H1 (cell line): ENCODE results near the gene C19orf85. TPM values are rescaled to one million over a fixed set of nuclear protein-coding genes. Genes with fewer than 3 reads are reported as not detected.

ENCODE experiments used
- CTCF ChIA-PET: fragments of 300-600 bp; sonication (Branson Sonifier 250); formaldehyde crosslinking; loops from one replicate; lab custom pipeline; 2021; ENCODE audit not compliant: partially characterized antibody; lab: Charles Lee
- POLR2A ChIA-PET: fragments of 300-600 bp; sonication (Branson Sonifier 250); formaldehyde crosslinking; loops from one replicate; lab custom pipeline; 2021; ENCODE audit warnings: inconsistent platforms; ENCODE audit not compliant: partially characterized antibody; lab: Charles Lee
- DNase-seq, 2 experiments: peaks; one replicate each; pipeline versions ENCODE4 v3.0.0 to v3.0.0-alpha.2; 2010 to 2022; ENCODE audit warnings: low spot score in 2 of 2, low read depth in 1 of 2, mixed read lengths in 1 of 2
- FAIRE-seq: peaks from 2 replicates; lab custom pipeline; 2011; peaks lifted over from hg19 to GRCh38; lab: Jason Lieb, UNC
- H2AFZ ChIP-seq: 2 replicates; pipeline ENCODE4 v1.8.1; 2012; ENCODE audit warnings: low read length, inconsistent platforms
- H2AK5ac ChIP-seq: 2 replicates; pipeline ENCODE4 v1.6.1; 2013; ENCODE audit warnings: low read depth, low read length
- H2BK120ac ChIP-seq: replicated peaks from 2 replicates; pipeline ENCODE3; 2013; ENCODE audit warnings: low read depth, low read length, inconsistent platforms
- H2BK12ac ChIP-seq: 2 replicates; pipeline ENCODE4 v1.6.1; 2013; ENCODE audit warnings: low read depth, low read length
- H2BK15ac ChIP-seq: 2 replicates; pipeline ENCODE4 v1.6.1; 2013; ENCODE audit warnings: low read length
- H2BK20ac ChIP-seq: 2 replicates; pipeline ENCODE4 v1.6.1; 2013; ENCODE audit warnings: low read length
- H2BK5ac ChIP-seq: 2 replicates; pipeline ENCODE4 v1.6.1; 2013; ENCODE audit warnings: low read depth, low read length
- H3K14ac ChIP-seq: 2 replicates; pipeline ENCODE4 v1.6.1; 2013; ENCODE audit warnings: inconsistent platforms; ENCODE audit not compliant: insufficient read length
- H3K18ac ChIP-seq: 2 replicates; pipeline ENCODE4 v1.6.1; 2013; ENCODE audit warnings: low read length; ENCODE audit errors: extremely low read depth
- H3K23ac ChIP-seq: 2 replicates; pipeline ENCODE4 v1.6.1; 2013; ENCODE audit warnings: inconsistent platforms; ENCODE audit not compliant: insufficient read length
- H3K23me2 ChIP-seq: 2 replicates; pipeline ENCODE4 v1.6.1; 2013; ENCODE audit warnings: low read depth, low read length
- H3K27ac ChIP-seq: 2 replicates; pipeline ENCODE4 v1.6.1; 2011; ENCODE audit warnings: low read depth, low read length, inconsistent platforms
- H3K27me3 ChIP-seq, 4 experiments: replicated peaks in 1 of 4; 1 replicate in 1 of 4; 2 replicates in 3 of 4; pipeline versions ENCODE4 v1.6.1 to v1.8.1; 2011 to 2013; ENCODE audit warnings: low read length in 3 of 4, mild to moderate bottlenecking in 3 of 4, inconsistent platforms in 2 of 4, mixed read lengths in 2 of 4, moderate library complexity in 1 of 4; ENCODE audit not compliant: control insufficient read depth in 3 of 4, insufficient read depth in 3 of 4; ENCODE audit errors: extremely low read depth in 1 of 4
- H3K36me3 ChIP-seq, 4 experiments: 2 replicates each; pipeline versions ENCODE4 v1.6.1 to v1.8.1; 2011 to 2013; ENCODE audit warnings: mild to moderate bottlenecking in 4 of 4, low read length in 3 of 4, moderate library complexity in 2 of 4, control low read depth in 1 of 4, inconsistent platforms in 1 of 4; ENCODE audit not compliant: insufficient read depth in 4 of 4, control insufficient read depth in 2 of 4
- H3K4ac ChIP-seq: replicated peaks from 2 replicates; pipeline ENCODE3; 2013; ENCODE audit warnings: low read length, low read depth, mixed read lengths, inconsistent platforms; ENCODE audit not compliant: insufficient read length
- H3K4me1 ChIP-seq, 4 experiments: replicated peaks in 1 of 4; 1 replicate in 1 of 4; 2 replicates in 3 of 4; pipeline versions ENCODE4 v1.6.1 to v1.8.1; 2011 to 2013; ENCODE audit warnings: low read length in 3 of 4, inconsistent platforms in 2 of 4, mixed read lengths in 1 of 4; ENCODE audit not compliant: insufficient read depth in 4 of 4, control insufficient read depth in 3 of 4
- H3K4me2 ChIP-seq, 2 experiments: 2 replicates each; pipeline versions ENCODE4 v1.6.1 to v1.8.1; 2011 to 2013; ENCODE audit warnings: low read depth in 2 of 2, low read length in 2 of 2, control low read depth in 1 of 2, inconsistent platforms in 1 of 2, mild to moderate bottlenecking in 1 of 2; ENCODE audit not compliant: insufficient read depth in 1 of 2
- H3K4me3 ChIP-seq, 4 experiments: fragments of 200-600, 300-600 bp in 1 of 4; sonication (generic), shearing (Covaris generic), sonication (Bioruptor Twin) in 1 of 4; 2 replicates each; pipeline versions ENCODE4 v1.5.1 to v1.8.1; 2011 to 2016; ENCODE audit warnings: low read length in 4 of 4, low read depth in 3 of 4, control low read depth in 2 of 4, inconsistent platforms in 2 of 4, mild to moderate bottlenecking in 2 of 4, mixed read lengths in 1 of 4, moderate library complexity in 1 of 4; ENCODE audit not compliant: insufficient read depth in 2 of 4; ENCODE audit errors: extremely low read depth in 1 of 4
- H3K56ac ChIP-seq: replicated peaks from 2 replicates; pipeline ENCODE3; 2013; ENCODE audit warnings: low read depth, mild to moderate bottlenecking, mixed read lengths, low read length, inconsistent platforms; ENCODE audit not compliant: insufficient read length
- H3K79me1 ChIP-seq: 2 replicates; pipeline ENCODE4 v1.6.1; 2013; ENCODE audit warnings: low read depth, low read length, control low read depth
- H3K79me2 ChIP-seq, 2 experiments: 2 replicates each; pipeline versions ENCODE4 v1.6.1 to v1.8.1; 2012 to 2013; ENCODE audit warnings: low read length in 2 of 2, mild to moderate bottlenecking in 2 of 2, inconsistent platforms in 1 of 2; ENCODE audit not compliant: insufficient read depth in 2 of 2, control insufficient read depth in 1 of 2
- H3K9ac ChIP-seq, 4 experiments: replicated peaks in 1 of 4; 1 replicate in 1 of 4; 2 replicates in 3 of 4; pipeline versions ENCODE4 v1.6.1 to v1.8.1; 2011 to 2013; ENCODE audit warnings: low read depth in 3 of 4, low read length in 3 of 4, control low read depth in 2 of 4, mild to moderate bottlenecking in 2 of 4, moderate library complexity in 2 of 4, inconsistent platforms in 1 of 4; ENCODE audit errors: extremely low read depth in 1 of 4
- H3K9me3 ChIP-seq, 2 experiments: 2 replicates each; pipeline versions ENCODE4 v1.6.1 to v1.8.1; 2012 to 2013; ENCODE audit warnings: mild to moderate bottlenecking in 2 of 2, moderate library complexity in 2 of 2, control low read depth in 1 of 2, inconsistent platforms in 1 of 2, low read depth in 1 of 2, low read length in 1 of 2, mixed read lengths in 1 of 2; ENCODE audit not compliant: insufficient read depth in 2 of 2
- H4K20me1 ChIP-seq, 2 experiments: replicated peaks in 1 of 2; 2 replicates each; pipeline versions ENCODE3 to v1.8.1; 2011 to 2013; ENCODE audit warnings: inconsistent platforms in 2 of 2, low read length in 2 of 2, mild to moderate bottlenecking in 1 of 2; ENCODE audit not compliant: insufficient read depth in 2 of 2, control insufficient read depth in 1 of 2
- H4K5ac ChIP-seq: 2 replicates; pipeline ENCODE4 v1.6.1; 2013; ENCODE audit warnings: low read length, low read depth, mixed read lengths, inconsistent platforms; ENCODE audit not compliant: insufficient read length
- H4K8ac ChIP-seq: 2 replicates; pipeline ENCODE4 v1.8.0; 2013; ENCODE audit warnings: mild to moderate bottlenecking, moderate library complexity, low read length, inconsistent platforms; ENCODE audit not compliant: insufficient read depth; ENCODE audit errors: extremely low read depth
- H4K91ac ChIP-seq: replicated peaks from 2 replicates; pipeline ENCODE3; 2013; ENCODE audit warnings: low read length, mixed read lengths, inconsistent platforms; ENCODE audit not compliant: insufficient read length
- SIN3A ChIP-seq, 2 experiments: IDR thresholded peaks in 1 of 2; conservative IDR thresholded peaks in 1 of 2; 2 replicates each; pipeline ENCODE4 v1.6.1; 2011 to 2012; ENCODE audit warnings: low read length in 2 of 2, improper control_type of control experiment in 1 of 2, low read depth in 1 of 2, mild to moderate bottlenecking in 1 of 2
- WGBS, 2 experiments: shearing (Covaris generic) in 1 of 2; methylation state at CpG; one replicate each; pipeline versions ENCODE4 v1.1.6 to v1.1.7; 2013 to 2015; ENCODE audit warnings: low lambda C conversion rate in 2 of 2, mixed read lengths in 2 of 2, inconsistent platforms in 1 of 2, low coverage in 1 of 2, missing lambda C conversion rate in 1 of 2; ENCODE audit not compliant: insufficient replicate concordance in 2 of 2, insufficient coverage in 1 of 2, insufficient read length in 1 of 2; ENCODE audit errors: extremely low coverage in 1 of 2, missing lambda C conversion rate in 1 of 2; 5-methylcytosine and 5-hydroxymethylcytosine counted together
- polyA plus RNA-seq, 7 experiments: library from polyadenylated mRNA; depleted of rRNA in 3 of 7; stranded (reverse) in 5 of 7; unstranded in 2 of 7; fragments of >200 nt in 5 of 7; fragments of 200-250 nt in 2 of 7; gene quantifications; 1 replicate in 5 of 7; 2 replicates in 1 of 7; 4 replicates in 1 of 7; pipeline versions ENCODE4 v1.2.1 to v1.2.3, GENCODE V29; 2011 to 2013; ENCODE audit warnings: missing spikeins in 2 of 7, mixed read lengths in 2 of 7
- total RNA-seq: library from RNA; stranded (reverse); fragmentation: NEBNext Ultra II Directional; extraction: Animal tissue kit (Norgen Biotek cat#: 25700); gene quantifications from 2 replicates; pipeline ENCODE4 v1.2.1, GENCODE V29; 2021
- TF ChIP-seq, protein P1 (sequence below), 3 experiments: IDR thresholded peaks; 1 replicate in 2 of 3; 2 replicates in 1 of 3; pipeline versions ENCODE4 v1.5.1 to v1.6.1; 2011; ENCODE audit warnings: low read length in 3 of 3, mild to moderate bottlenecking in 3 of 3, inconsistent platforms in 2 of 3, low read depth in 1 of 3, moderate library complexity in 1 of 3; ENCODE audit not compliant: insufficient read depth in 1 of 3; ENCODE audit errors: control extremely low read depth in 1 of 3

The C19orf85 gene
- total and polyA plus RNA-seq, 2 of the 8 experiments (the other 6 are each of a cell fraction or from before 2014, with no cell fraction given) = 2.2 to 3.2 TPM

DNA sequence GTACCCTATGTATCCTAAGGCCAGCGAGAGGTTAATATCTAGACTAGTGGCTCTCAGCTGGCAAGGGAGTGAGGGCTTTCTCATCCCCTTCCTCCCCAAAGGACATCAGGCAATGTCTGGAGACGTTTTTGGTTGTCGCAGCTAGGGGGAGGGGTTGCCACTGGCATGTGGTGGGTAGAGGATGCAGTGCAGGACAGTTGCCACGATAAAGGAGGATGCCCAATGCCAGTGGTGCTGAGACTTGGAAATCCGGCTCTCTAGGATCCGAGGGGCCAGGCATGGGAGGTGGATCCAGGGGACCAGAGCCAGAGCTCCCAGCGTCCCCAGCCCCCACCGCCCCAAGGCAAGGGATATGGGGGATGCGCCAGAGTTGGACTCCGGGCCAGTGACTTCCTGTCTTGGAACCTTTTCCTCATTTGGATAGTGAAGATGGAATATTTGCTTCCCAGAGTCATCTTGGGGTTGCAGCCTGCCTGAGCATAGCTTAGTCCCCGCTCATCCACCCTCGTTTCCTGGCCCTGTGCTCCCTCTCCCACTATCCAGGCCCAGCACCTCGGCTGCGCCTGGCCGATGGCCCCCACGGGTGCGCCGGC, 28.6 kb upstream of the C19orf85 start:
- CTCF ChIA-PET = interaction anchor here (0.6 to 3.0 kb wide), 7 partner anchors 11 to 139 kb away, joined by 3 to 17 read pairs (median 4); no protein-coding TSS in a partner anchor
- H3K4me2 ChIP-seq = no peak overlapping the region

More for the DNA sequence above, 28.6 kb upstream of the C19orf85 start:
- Histone ChIP-seq H3K36me3 (no peaks in the 10 kb centered on the region), H3K27me3 (no peaks in the 10 kb centered on the region; a peak in 2 of 7 replicates), H3K4ac (no peak overlapping the region), H3K4me1 (peaks cover 0 to 22% (median 13%) of the 10 kb centered on the region in 4 experiments; a peak in 6 of 7 replicates), H4K8ac (no peak overlapping the region), H3K56ac (no peak overlapping the region), H3K79me1 (no peaks in the 10 kb centered on the region), H3K9me3 (no peaks in the 10 kb centered on the region), H2BK5ac (no peak overlapping the region), H4K91ac (no peak overlapping the region), H3K18ac (no peak overlapping the region; the same call in 1 of the 2 replicates), H2BK15ac (no peak overlapping the region), H2BK120ac (no peak overlapping the region), H3K9ac (no peak overlapping the region), H3K27ac (no peak overlapping the region), H2BK20ac (no peak overlapping the region), H2AK5ac (no peak overlapping the region), H3K14ac (no peak overlapping the region), H4K20me1 (no peaks in the 10 kb centered on the region), H4K5ac (no peak overlapping the region), H3K79me2 (no peaks in the 10 kb centered on the region), H2AFZ (no peak overlapping the region), H3K23ac (no peak overlapping the region), H2BK12ac (no peak overlapping the region), H3K4me3 (no peak overlapping the region), H3K23me2 (peaks cover 3% of the 10 kb centered on the region)
- no peak for FAIRE-seq
- POLR2A ChIA-PET = interaction anchor here (0.6 to 7.5 kb wide), 5 partner anchors 10 to 56 kb away, joined by 3 to 57 read pairs (median 3); partner anchors contain the start of genes NAT14 and ZNF628
- TF ChIP-seq SIN3A (conservative IDR thresholded peaks at IDR 0.05 in 1 of 2, IDR thresholded peaks at IDR 0.05 in 1 of 2; ENCODE audit: low read depth in 1 of 2, low read length in 2 of 2) = no peak
- TF ChIP-seq, protein P1, sequence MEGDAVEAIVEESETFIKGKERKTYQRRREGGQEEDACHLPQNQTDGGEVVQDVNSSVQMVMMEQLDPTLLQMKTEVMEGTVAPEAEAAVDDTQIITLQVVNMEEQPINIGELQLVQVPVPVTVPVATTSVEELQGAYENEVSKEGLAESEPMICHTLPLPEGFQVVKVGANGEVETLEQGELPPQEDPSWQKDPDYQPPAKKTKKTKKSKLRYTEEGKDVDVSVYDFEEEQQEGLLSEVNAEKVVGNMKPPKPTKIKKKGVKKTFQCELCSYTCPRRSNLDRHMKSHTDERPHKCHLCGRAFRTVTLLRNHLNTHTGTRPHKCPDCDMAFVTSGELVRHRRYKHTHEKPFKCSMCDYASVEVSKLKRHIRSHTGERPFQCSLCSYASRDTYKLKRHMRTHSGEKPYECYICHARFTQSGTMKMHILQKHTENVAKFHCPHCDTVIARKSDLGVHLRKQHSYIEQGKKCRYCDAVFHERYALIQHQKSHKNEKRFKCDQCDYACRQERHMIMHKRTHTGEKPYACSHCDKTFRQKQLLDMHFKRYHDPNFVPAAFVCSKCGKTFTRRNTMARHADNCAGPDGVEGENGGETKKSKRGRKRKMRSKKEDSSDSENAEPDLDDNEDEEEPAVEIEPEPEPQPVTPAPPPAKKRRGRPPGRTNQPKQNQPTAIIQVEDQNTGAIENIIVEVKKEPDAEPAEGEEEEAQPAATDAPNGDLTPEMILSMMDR (IDR thresholded peaks at IDR 0.05; ENCODE audit: control extremely low read depth in 1 of 3, insufficient read depth in 1 of 3, low read depth in 1 of 3, low read length in 3 of 3) = peak in 2 of 3 experiments; percentile 4 to 7; a peak in 2 of 4 replicates
- no peak for DNase-seq
- WGBS, 2 experiments = 84% methylated on average over 16 of the region's 18 CpGs; no CpG with 5 or more reads in 1 of the 2 experiments
